SK-N-SH (cell line): ENCODE data around the gene PRUNE1. TPM values are rescaled to one million over a fixed set of nuclear protein-coding genes. Genes with fewer than 3 reads are reported as not detected.

Source experiments
- CTCF ChIA-PET: fragments of 300-600, 350-600 bp; formaldehyde crosslinking; extraction: SDS; loops from one replicate; lab custom pipeline; 2021; lab: Yijun Ruan, JAX
- POLR2A ChIA-PET: fragments of 350-600 bp; sonication (Branson Sonifier 250); formaldehyde crosslinking; extraction: SDS; loops from one replicate; lab custom pipeline; 2020; ENCODE audit warnings: antibody characterized with exemption, inconsistent platforms; lab: Yijun Ruan, JAX
- DNase-seq: peaks from one replicate; pipeline ENCODE4 v3.0.0; 2012
- H2AFZ ChIP-seq: fragments of 200-600 bp; sonication (generic); 2 replicates; pipeline ENCODE4 v1.8.1; 2016; ENCODE audit warnings: antibody characterized with exemption, mild to moderate bottlenecking, low read depth
- H3F3A ChIP-seq: fragments of 200-600 bp; sonication (generic); replicated peaks from 2 replicates; pipeline ENCODE3; 2016; ENCODE audit warnings: antibody characterized with exemption, mild to moderate bottlenecking; ENCODE audit not compliant: insufficient read depth
- H3K27ac ChIP-seq, 2 experiments: fragments of 200-500 bp in 1 of 2; fragments of 200-600 bp in 1 of 2; sonication (Bioruptor generic) in 1 of 2; sonication (generic), shearing (Covaris generic) in 1 of 2; 2 replicates each; pipeline versions ENCODE4 v1.5.1 to v1.6.1; 2014 to 2016; ENCODE audit warnings: low read depth in 2 of 2, inconsistent platforms in 1 of 2, low read length in 1 of 2, mild to moderate bottlenecking in 1 of 2, mixed read lengths in 1 of 2
- H3K27me3 ChIP-seq: fragments of 200-600 bp; sonication (generic), shearing (Covaris generic); 2 replicates; pipeline ENCODE4 v1.6.1; 2016; ENCODE audit warnings: mixed run types; ENCODE audit not compliant: insufficient read depth
- H3K36me3 ChIP-seq, 2 experiments: fragments of 200-500 bp in 1 of 2; fragments of 200-600 bp in 1 of 2; sonication (Bioruptor generic) in 1 of 2; sonication (generic) in 1 of 2; replicated peaks in 1 of 2; 2 replicates each; pipeline versions ENCODE3 to v1.5.1; 2014 to 2016; ENCODE audit warnings: low read length in 1 of 2, mild to moderate bottlenecking in 1 of 2; ENCODE audit not compliant: insufficient read depth in 2 of 2, control insufficient read depth in 1 of 2
- H3K4me1 ChIP-seq, 2 experiments: fragments of 200-500 bp in 1 of 2; fragments of 200-600 bp in 1 of 2; sonication (Bioruptor generic) in 1 of 2; sonication (generic), shearing (Covaris generic) in 1 of 2; 2 replicates each; pipeline versions ENCODE4 v1.5.1 to v1.6.1; 2014 to 2016; ENCODE audit warnings: low read depth in 1 of 2, low read length in 1 of 2, mixed run types in 1 of 2; ENCODE audit not compliant: insufficient read depth in 2 of 2, control insufficient read depth in 1 of 2
- H3K4me2 ChIP-seq: fragments of 200-600 bp; sonication (generic), shearing (Covaris generic); 2 replicates; pipeline ENCODE4 v1.6.1; 2017; ENCODE audit warnings: mixed run types
- H3K4me3 ChIP-seq, 2 experiments: fragments of 200-500 bp in 1 of 2; fragments of 200-600 bp in 1 of 2; sonication (Bioruptor generic) in 1 of 2; sonication (generic), shearing (Covaris generic) in 1 of 2; 2 replicates each; pipeline versions ENCODE4 v1.5.1 to v1.8.1; 2014 to 2016; ENCODE audit warnings: low read depth in 2 of 2, inconsistent platforms in 1 of 2, low read length in 1 of 2, mild to moderate bottlenecking in 1 of 2, mixed read lengths in 1 of 2, moderate library complexity in 1 of 2
- H3K79me2 ChIP-seq: fragments of 200-600 bp; sonication (generic); 2 replicates; pipeline ENCODE4 v1.8.1; 2017; ENCODE audit warnings: mild to moderate bottlenecking; ENCODE audit not compliant: insufficient read depth
- H3K9ac ChIP-seq: fragments of 200-600 bp; sonication (generic); 2 replicates; pipeline ENCODE4 v1.6.1; 2017; ENCODE audit warnings: mixed run types
- H3K9me2 ChIP-seq: fragments of 200-600 bp; sonication (generic); 2 replicates; pipeline ENCODE4 v1.6.1; 2017; ENCODE audit warnings: mixed run types
- H3K9me3 ChIP-seq: fragments of 200-600 bp; sonication (generic); 2 replicates; pipeline ENCODE4 v1.6.1; 2017; ENCODE audit warnings: mixed run types, mild to moderate bottlenecking, moderate library complexity
- H4K20me1 ChIP-seq: fragments of 200-600 bp; sonication (generic); 2 replicates; pipeline ENCODE4 v1.6.1; 2017; ENCODE audit warnings: mild to moderate bottlenecking, mixed run types; ENCODE audit not compliant: insufficient read depth
- ELF1 ChIP-seq: IDR thresholded peaks from 2 replicates; pipeline ENCODE4 v1.4.0; 2012
- EP300 ChIP-seq, 2 experiments: IDR thresholded peaks; 2 replicates each; pipeline versions ENCODE4 v1.4.0 to v1.6.1; 2012; ENCODE audit warnings: borderline replicate concordance in 1 of 2, low read depth in 1 of 2, low read length in 1 of 2
- FOXJ3 ChIP-seq: sonication (generic); formaldehyde crosslinking; IDR thresholded peaks from 2 replicates; pipeline ENCODE4 v1.5.1; 2020; ENCODE audit warnings: mild to moderate bottlenecking, missing genetic modification reagents
- GABPA ChIP-seq: IDR thresholded peaks from 2 replicates; pipeline ENCODE4 v1.4.0; 2012; ENCODE audit warnings: low read depth, mild to moderate bottlenecking
- MEF2A ChIP-seq: IDR thresholded peaks from 2 replicates; pipeline ENCODE4 v1.4.0; 2012; ENCODE audit warnings: low read depth, borderline replicate concordance
- NFIC ChIP-seq: IDR thresholded peaks from 2 replicates; pipeline ENCODE4 v1.4.0; 2012; ENCODE audit warnings: borderline replicate concordance
- NRF1 ChIP-seq: IDR thresholded peaks from 2 replicates; pipeline ENCODE4 v1.6.1; 2012; ENCODE audit warnings: low read depth, mild to moderate bottlenecking, low read length
- POLR2AphosphoS5 ChIP-seq: IDR thresholded peaks from 2 replicates; pipeline ENCODE4 v1.6.1; 2012; ENCODE audit warnings: low read depth, low read length
- RAD21 ChIP-seq: IDR thresholded peaks from 2 replicates; pipeline ENCODE4 v1.6.1; 2012; ENCODE audit warnings: mild to moderate bottlenecking, low read length
- RXRA ChIP-seq: IDR thresholded peaks from 2 replicates; pipeline ENCODE4 v1.4.0; 2012; ENCODE audit warnings: low read depth, mild to moderate bottlenecking, borderline replicate concordance
- SMC3 ChIP-seq: IDR thresholded peaks from 2 replicates; pipeline ENCODE4 v1.6.1; 2012; ENCODE audit warnings: low read depth, low read length, improper control_type of control experiment
- TAF1 ChIP-seq: IDR thresholded peaks from 2 replicates; pipeline ENCODE4 v1.6.1; 2012; ENCODE audit warnings: low read depth, mild to moderate bottlenecking, low read length, moderate library complexity, borderline replicate concordance
- WGBS: methylation state at CpG from one replicate; pipeline ENCODE4 v1.1.6; 2017; ENCODE audit warnings: low lambda C conversion rate; 5-methylcytosine and 5-hydroxymethylcytosine counted together
- polyA plus RNA-seq, 3 experiments: library from polyadenylated mRNA; depleted of rRNA; stranded (reverse); fragments of >200 nt; gene quantifications; 2 replicates each; pipeline ENCODE4 v1.2.3, GENCODE V29; 2012
- TF ChIP-seq, protein P1 (sequence below): IDR thresholded peaks from 2 replicates; pipeline ENCODE4 v1.4.0; 2012; ENCODE audit warnings: low read depth

The PRUNE1 gene
- polyA plus RNA-seq, 1 of the 3 experiments (the other 2 are of a cell fraction) = 7.3 TPM

DNA sequence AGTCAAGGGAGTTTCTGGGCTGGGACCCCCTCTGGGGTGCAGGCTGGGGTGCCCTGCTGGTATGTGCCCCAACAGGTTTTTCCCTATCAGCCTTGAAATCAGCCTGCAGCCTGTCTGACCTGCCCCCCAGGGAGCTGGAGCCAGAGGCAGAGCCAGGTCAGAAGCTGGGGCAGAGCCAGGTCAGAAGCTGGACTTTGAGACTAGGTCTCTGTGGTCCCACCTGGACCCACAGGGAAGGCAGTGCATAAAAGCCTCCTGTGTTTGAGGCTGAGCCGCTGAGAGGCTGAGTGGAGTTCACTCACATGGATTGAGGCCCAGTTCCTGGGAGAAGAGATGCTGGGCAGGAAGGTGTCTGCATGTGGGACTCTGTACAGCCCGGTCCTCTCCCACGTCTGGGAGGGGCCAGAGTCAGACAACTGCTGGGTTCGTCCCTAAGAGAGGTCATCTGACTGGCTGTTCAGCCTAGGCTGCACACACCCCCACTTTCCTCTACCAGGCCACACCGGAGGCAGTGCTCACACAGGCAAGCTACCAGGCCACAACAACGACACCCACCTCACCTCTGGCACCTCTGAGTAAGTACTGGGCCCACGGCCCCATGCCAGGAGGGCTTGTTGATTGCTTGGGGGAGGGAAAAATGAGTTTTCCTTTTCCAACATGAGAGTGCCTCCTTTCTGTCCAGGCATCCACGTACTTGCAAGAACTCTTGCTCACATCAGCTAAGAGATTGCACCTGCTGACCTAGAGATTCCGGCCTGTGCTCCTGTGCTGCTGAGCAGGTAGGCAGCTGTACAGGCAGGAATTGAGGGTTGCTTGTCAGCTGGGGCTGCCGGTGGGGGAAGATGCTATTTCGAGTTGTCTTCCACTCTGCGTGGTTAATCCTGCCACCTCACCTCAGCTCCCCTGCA, 26.2 kb upstream of the PRUNE1 start, which contains the start of gene ANXA9:
ANXA9 (plus strand) TSS at position 488 of the 908 bp plus-strand sequence. CDS start 814 bp downstream, outside the sequence.
- no peak for DNase-seq
- CTCF ChIA-PET = interaction anchor here (0.9 to 17.0 kb wide), 7 partner anchors 8 to 66 kb away, joined by 3 to 371 read pairs (median 3); partner anchors contain the start of genes C1orf56 and MINDY1
- Histone ChIP-seq H3K36me3 (no peaks in the 10 kb centered on the region), H3K27me3 (no peaks in the 10 kb centered on the region), H4K20me1 (no peaks in the 10 kb centered on the region), H3K9ac (no peak within 1 kb of the TSS), H3K4me2 (no peak within 1 kb of the TSS), H3K79me2 (no peaks in the 10 kb centered on the region), H3K9me2 (no peaks in the 10 kb centered on the region), H3K27ac (no peak within 1 kb of the TSS), H3K9me3 (no peaks in the 10 kb centered on the region), H3K4me1 (peaks cover 17 to 23% of the 10 kb centered on the region in 2 experiments), H3F3A (peaks cover 12% of the 10 kb centered on the region), H3K4me3 (no peak within 1 kb of the TSS), H2AFZ (no peak within 1 kb of the TSS)
- no peak for TF ChIP-seq RAD21
- TF ChIP-seq FOXJ3 (CRISPR knock-in tag) = no peak
- TF ChIP-seq RXRA = no peak
- no peak for TF ChIP-seq EP300 (IDR thresholded peaks at IDR 0.05; ENCODE audit: borderline replicate concordance in 1 of 2, low read depth in 1 of 2, low read length in 1 of 2)
- no peak for TF ChIP-seq NRF1
- no peak for TF ChIP-seq GABPA
- no peak for TF ChIP-seq POLR2AphosphoS5
- 84% methylated on average over 11 of the region's 12 CpGs for WGBS
- POLR2A ChIA-PET = interaction anchor here (1.7 kb wide), 1 partner anchor 24 kb away, joined by 5 read pairs; the partner anchor contains the start of gene MINDY1

DNA sequence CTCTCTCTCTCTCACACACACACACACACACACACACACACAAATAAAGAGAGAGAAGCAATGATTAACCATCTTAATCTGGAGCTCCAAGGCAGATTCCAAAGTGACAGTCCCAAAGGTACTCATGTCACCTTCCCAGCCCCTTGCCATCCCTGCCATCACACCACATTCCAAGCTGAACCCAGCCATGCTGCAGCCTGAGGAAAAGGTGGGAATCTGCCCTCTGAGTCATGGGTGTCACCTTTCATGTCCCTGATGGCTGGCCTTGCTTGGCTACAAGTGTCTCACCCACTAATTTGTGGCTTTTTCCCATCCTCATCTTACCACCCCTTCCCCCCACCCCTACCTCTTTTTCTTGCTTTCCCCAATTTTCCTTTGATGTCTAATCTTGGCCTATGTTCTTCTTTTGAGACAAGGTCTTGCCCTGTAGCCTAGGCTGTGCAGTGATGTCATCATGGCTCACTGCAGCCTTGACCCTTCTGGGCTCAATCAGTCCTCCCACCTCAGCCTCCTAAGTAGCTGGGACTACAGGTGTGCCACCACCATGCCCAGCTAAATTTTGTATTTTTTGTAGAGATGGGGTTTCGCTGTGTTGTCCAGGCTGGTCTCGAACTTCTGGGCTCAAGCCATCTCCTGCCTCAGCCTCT, 22.9 kb upstream of the PRUNE1 start:
- H3K4me2 ChIP-seq = no peak overlapping the region
- no peaks in the 10 kb centered on the region for H4K20me1 ChIP-seq
- no peaks in the 10 kb centered on the region for H3F3A ChIP-seq
- CTCF ChIA-PET = interaction anchor here (1.1 to 17.0 kb wide), 3 partner anchors 12 to 86 kb away, joined by 3 to 371 read pairs (median 4); partner anchors contain the start of genes GABPB2 and MINDY1
- H3K9me2 ChIP-seq = no peaks in the 10 kb centered on the region
- H2AFZ ChIP-seq = no peak overlapping the region
- H3K9me3 ChIP-seq = no peaks in the 10 kb centered on the region
- no peak overlapping the region for H3K4me3 ChIP-seq
- H3K79me2 ChIP-seq = no peaks in the 10 kb centered on the region
- no peak overlapping the region for H3K27ac ChIP-seq
- peaks cover 0 to 11% of the 10 kb centered on the region in 2 experiments; a peak in 1 of 4 replicates for H3K4me1 ChIP-seq
- POLR2A ChIA-PET = no interaction called here
- H3K36me3 ChIP-seq = no peaks in the 10 kb centered on the region
- TF ChIP-seq MEF2A (no peak), POLR2AphosphoS5 (no peak), ELF1 (no peak), RXRA (no peak), TAF1 (no peak), EP300 (IDR thresholded peaks at IDR 0.05; ENCODE audit: borderline replicate concordance in 1 of 2, low read depth in 1 of 2, low read length in 1 of 2) (no peak), NFIC (no peak), SMC3 (no peak)
- TF ChIP-seq, protein P1, sequence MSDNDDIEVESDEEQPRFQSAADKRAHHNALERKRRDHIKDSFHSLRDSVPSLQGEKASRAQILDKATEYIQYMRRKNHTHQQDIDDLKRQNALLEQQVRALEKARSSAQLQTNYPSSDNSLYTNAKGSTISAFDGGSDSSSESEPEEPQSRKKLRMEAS = no peak
- DNase-seq = no peak
- H3K27me3 ChIP-seq = no peaks in the 10 kb centered on the region
- H3K9ac ChIP-seq = no peak overlapping the region
- WGBS = 72% methylated on average over 2 of the region's 2 CpGs
